H1 (cell line): Measurements from ENCODE around the gene NLRP7. TPM values are rescaled to one million over a fixed set of nuclear protein-coding genes. Genes with fewer than 3 reads are reported as not detected.

Experiments used
- CTCF ChIA-PET: fragments of 300-600 bp; sonication (Branson Sonifier 250); formaldehyde crosslinking; loops from one replicate; lab custom pipeline; 2021; ENCODE audit not compliant: partially characterized antibody; lab: Charles Lee
- POLR2A ChIA-PET: fragments of 300-600 bp; sonication (Branson Sonifier 250); formaldehyde crosslinking; loops from one replicate; lab custom pipeline; 2021; ENCODE audit warnings: inconsistent platforms; ENCODE audit not compliant: partially characterized antibody; lab: Charles Lee
- DNase-seq, 2 experiments: peaks; one replicate each; pipeline versions ENCODE4 v3.0.0 to v3.0.0-alpha.2; 2010 to 2022; ENCODE audit warnings: low spot score in 2 of 2, low read depth in 1 of 2, mixed read lengths in 1 of 2
- FAIRE-seq: peaks from 2 replicates; lab custom pipeline; 2011; peaks lifted over from hg19 to GRCh38; lab: Jason Lieb, UNC
- H2AFZ ChIP-seq: 2 replicates; pipeline ENCODE4 v1.8.1; 2012; ENCODE audit warnings: low read length, inconsistent platforms
- H2AK5ac ChIP-seq: 2 replicates; pipeline ENCODE4 v1.6.1; 2013; ENCODE audit warnings: low read depth, low read length
- H2BK120ac ChIP-seq: replicated peaks from 2 replicates; pipeline ENCODE3; 2013; ENCODE audit warnings: low read depth, low read length, inconsistent platforms
- H2BK12ac ChIP-seq: 2 replicates; pipeline ENCODE4 v1.6.1; 2013; ENCODE audit warnings: low read depth, low read length
- H2BK15ac ChIP-seq: 2 replicates; pipeline ENCODE4 v1.6.1; 2013; ENCODE audit warnings: low read length
- H2BK20ac ChIP-seq: 2 replicates; pipeline ENCODE4 v1.6.1; 2013; ENCODE audit warnings: low read length
- H2BK5ac ChIP-seq: 2 replicates; pipeline ENCODE4 v1.6.1; 2013; ENCODE audit warnings: low read depth, low read length
- H3K14ac ChIP-seq: 2 replicates; pipeline ENCODE4 v1.6.1; 2013; ENCODE audit warnings: inconsistent platforms; ENCODE audit not compliant: insufficient read length
- H3K18ac ChIP-seq: 2 replicates; pipeline ENCODE4 v1.6.1; 2013; ENCODE audit warnings: low read length; ENCODE audit errors: extremely low read depth
- H3K23ac ChIP-seq: 2 replicates; pipeline ENCODE4 v1.6.1; 2013; ENCODE audit warnings: inconsistent platforms; ENCODE audit not compliant: insufficient read length
- H3K23me2 ChIP-seq: 2 replicates; pipeline ENCODE4 v1.6.1; 2013; ENCODE audit warnings: low read depth, low read length
- H3K27ac ChIP-seq: 2 replicates; pipeline ENCODE4 v1.6.1; 2011; ENCODE audit warnings: low read depth, low read length, inconsistent platforms
- H3K27me3 ChIP-seq, 4 experiments: replicated peaks in 1 of 4; 1 replicate in 1 of 4; 2 replicates in 3 of 4; pipeline versions ENCODE4 v1.6.1 to v1.8.1; 2011 to 2013; ENCODE audit warnings: low read length in 3 of 4, mild to moderate bottlenecking in 3 of 4, inconsistent platforms in 2 of 4, mixed read lengths in 2 of 4, moderate library complexity in 1 of 4; ENCODE audit not compliant: control insufficient read depth in 3 of 4, insufficient read depth in 3 of 4; ENCODE audit errors: extremely low read depth in 1 of 4
- H3K36me3 ChIP-seq, 4 experiments: 2 replicates each; pipeline versions ENCODE4 v1.6.1 to v1.8.1; 2011 to 2013; ENCODE audit warnings: mild to moderate bottlenecking in 4 of 4, low read length in 3 of 4, moderate library complexity in 2 of 4, control low read depth in 1 of 4, inconsistent platforms in 1 of 4; ENCODE audit not compliant: insufficient read depth in 4 of 4, control insufficient read depth in 2 of 4
- H3K4ac ChIP-seq: replicated peaks from 2 replicates; pipeline ENCODE3; 2013; ENCODE audit warnings: low read length, low read depth, mixed read lengths, inconsistent platforms; ENCODE audit not compliant: insufficient read length
- H3K4me1 ChIP-seq, 4 experiments: replicated peaks in 1 of 4; 1 replicate in 1 of 4; 2 replicates in 3 of 4; pipeline versions ENCODE4 v1.6.1 to v1.8.1; 2011 to 2013; ENCODE audit warnings: low read length in 3 of 4, inconsistent platforms in 2 of 4, mixed read lengths in 1 of 4; ENCODE audit not compliant: insufficient read depth in 4 of 4, control insufficient read depth in 3 of 4
- H3K4me2 ChIP-seq, 2 experiments: 2 replicates each; pipeline versions ENCODE4 v1.6.1 to v1.8.1; 2011 to 2013; ENCODE audit warnings: low read depth in 2 of 2, low read length in 2 of 2, control low read depth in 1 of 2, inconsistent platforms in 1 of 2, mild to moderate bottlenecking in 1 of 2; ENCODE audit not compliant: insufficient read depth in 1 of 2
- H3K4me3 ChIP-seq, 4 experiments: fragments of 200-600, 300-600 bp in 1 of 4; sonication (generic), shearing (Covaris generic), sonication (Bioruptor Twin) in 1 of 4; 2 replicates each; pipeline versions ENCODE4 v1.5.1 to v1.8.1; 2011 to 2016; ENCODE audit warnings: low read length in 4 of 4, low read depth in 3 of 4, control low read depth in 2 of 4, inconsistent platforms in 2 of 4, mild to moderate bottlenecking in 2 of 4, mixed read lengths in 1 of 4, moderate library complexity in 1 of 4; ENCODE audit not compliant: insufficient read depth in 2 of 4; ENCODE audit errors: extremely low read depth in 1 of 4
- H3K56ac ChIP-seq: replicated peaks from 2 replicates; pipeline ENCODE3; 2013; ENCODE audit warnings: low read depth, mild to moderate bottlenecking, mixed read lengths, low read length, inconsistent platforms; ENCODE audit not compliant: insufficient read length
- H3K79me1 ChIP-seq: 2 replicates; pipeline ENCODE4 v1.6.1; 2013; ENCODE audit warnings: low read depth, low read length, control low read depth
- H3K79me2 ChIP-seq, 2 experiments: 2 replicates each; pipeline versions ENCODE4 v1.6.1 to v1.8.1; 2012 to 2013; ENCODE audit warnings: low read length in 2 of 2, mild to moderate bottlenecking in 2 of 2, inconsistent platforms in 1 of 2; ENCODE audit not compliant: insufficient read depth in 2 of 2, control insufficient read depth in 1 of 2
- H3K9ac ChIP-seq, 4 experiments: replicated peaks in 1 of 4; 1 replicate in 1 of 4; 2 replicates in 3 of 4; pipeline versions ENCODE4 v1.6.1 to v1.8.1; 2011 to 2013; ENCODE audit warnings: low read depth in 3 of 4, low read length in 3 of 4, control low read depth in 2 of 4, mild to moderate bottlenecking in 2 of 4, moderate library complexity in 2 of 4, inconsistent platforms in 1 of 4; ENCODE audit errors: extremely low read depth in 1 of 4
- H3K9me3 ChIP-seq, 2 experiments: 2 replicates each; pipeline versions ENCODE4 v1.6.1 to v1.8.1; 2012 to 2013; ENCODE audit warnings: mild to moderate bottlenecking in 2 of 2, moderate library complexity in 2 of 2, control low read depth in 1 of 2, inconsistent platforms in 1 of 2, low read depth in 1 of 2, low read length in 1 of 2, mixed read lengths in 1 of 2; ENCODE audit not compliant: insufficient read depth in 2 of 2
- H4K20me1 ChIP-seq, 2 experiments: replicated peaks in 1 of 2; 2 replicates each; pipeline versions ENCODE3 to v1.8.1; 2011 to 2013; ENCODE audit warnings: inconsistent platforms in 2 of 2, low read length in 2 of 2, mild to moderate bottlenecking in 1 of 2; ENCODE audit not compliant: insufficient read depth in 2 of 2, control insufficient read depth in 1 of 2
- H4K5ac ChIP-seq: 2 replicates; pipeline ENCODE4 v1.6.1; 2013; ENCODE audit warnings: low read length, low read depth, mixed read lengths, inconsistent platforms; ENCODE audit not compliant: insufficient read length
- H4K8ac ChIP-seq: 2 replicates; pipeline ENCODE4 v1.8.0; 2013; ENCODE audit warnings: mild to moderate bottlenecking, moderate library complexity, low read length, inconsistent platforms; ENCODE audit not compliant: insufficient read depth; ENCODE audit errors: extremely low read depth
- H4K91ac ChIP-seq: replicated peaks from 2 replicates; pipeline ENCODE3; 2013; ENCODE audit warnings: low read length, mixed read lengths, inconsistent platforms; ENCODE audit not compliant: insufficient read length
- ASH2L ChIP-seq: fragments of 200-600, 300-600 bp; sonication (generic); IDR thresholded peaks from one replicate; pipeline ENCODE4 v1.7.1; 2017; ENCODE audit warnings: low read length
- BACH1 ChIP-seq: IDR thresholded peaks from 2 replicates; pipeline ENCODE4 v1.6.1; 2012; ENCODE audit warnings: low read length, improper control_type of control experiment
- EGR1 ChIP-seq: IDR thresholded peaks from 2 replicates; pipeline ENCODE4 v1.6.1; 2011; ENCODE audit warnings: low read depth, low read length, borderline replicate concordance
- EZH2 ChIP-seq: fragments of 200-600 bp; sonication (generic); IDR thresholded peaks from 2 replicates; pipeline ENCODE4 v1.7.1; 2012; ENCODE audit warnings: low read depth, mild to moderate bottlenecking, moderate library complexity, low read length, inconsistent platforms; ENCODE audit not compliant: severe bottlenecking
- HDAC6 ChIP-seq: IDR thresholded peaks from one replicate; pipeline ENCODE4 v1.7.1; 2012; ENCODE audit warnings: low read depth, mild to moderate bottlenecking, inconsistent platforms, low read length, moderate library complexity
- JUN ChIP-seq: IDR thresholded peaks from 2 replicates; pipeline ENCODE4 v1.6.1; 2011; ENCODE audit warnings: low read depth, mild to moderate bottlenecking, improper control_type of control experiment, low read length
- KDM4A ChIP-seq: IDR thresholded peaks from one replicate; pipeline ENCODE4 v1.7.1; 2012; ENCODE audit warnings: low read depth, mild to moderate bottlenecking, moderate library complexity, low read length, inconsistent platforms; ENCODE audit not compliant: severe bottlenecking
- MAX ChIP-seq: IDR thresholded peaks from 2 replicates; pipeline ENCODE4 v1.6.1; 2012; ENCODE audit warnings: inconsistent platforms
- RFX5 ChIP-seq: IDR thresholded peaks from 2 replicates; pipeline ENCODE4 v1.6.1; 2011; ENCODE audit warnings: low read depth, low read length, improper control_type of control experiment, borderline replicate concordance
- SAP30 ChIP-seq: fragments of 300-600 bp; sonication (generic); IDR thresholded peaks from 2 replicates; pipeline ENCODE4 v1.7.1; 2012; ENCODE audit warnings: low read length, moderate library complexity, mild to moderate bottlenecking, inconsistent platforms; ENCODE audit not compliant: insufficient read depth, insufficient replicate concordance
- SP2 ChIP-seq: IDR thresholded peaks from 2 replicates; pipeline ENCODE4 v1.6.1; 2012; ENCODE audit warnings: mild to moderate bottlenecking, low read length, inconsistent platforms
- WGBS, 2 experiments: shearing (Covaris generic) in 1 of 2; methylation state at CpG; one replicate each; pipeline versions ENCODE4 v1.1.6 to v1.1.7; 2013 to 2015; ENCODE audit warnings: low lambda C conversion rate in 2 of 2, mixed read lengths in 2 of 2, inconsistent platforms in 1 of 2, low coverage in 1 of 2, missing lambda C conversion rate in 1 of 2; ENCODE audit not compliant: insufficient replicate concordance in 2 of 2, insufficient coverage in 1 of 2, insufficient read length in 1 of 2; ENCODE audit errors: extremely low coverage in 1 of 2, missing lambda C conversion rate in 1 of 2; 5-methylcytosine and 5-hydroxymethylcytosine counted together
- polyA plus RNA-seq, 7 experiments: library from polyadenylated mRNA; depleted of rRNA in 3 of 7; stranded (reverse) in 5 of 7; unstranded in 2 of 7; fragments of >200 nt in 5 of 7; fragments of 200-250 nt in 2 of 7; gene quantifications; 1 replicate in 5 of 7; 2 replicates in 1 of 7; 4 replicates in 1 of 7; pipeline versions ENCODE4 v1.2.1 to v1.2.3, GENCODE V29; 2011 to 2013; ENCODE audit warnings: missing spikeins in 2 of 7, mixed read lengths in 2 of 7
- total RNA-seq: library from RNA; stranded (reverse); fragmentation: NEBNext Ultra II Directional; extraction: Animal tissue kit (Norgen Biotek cat#: 25700); gene quantifications from 2 replicates; pipeline ENCODE4 v1.2.1, GENCODE V29; 2021

Gene NLRP7
- total and polyA plus RNA-seq, 2 of the 8 experiments (the other 6 are each of a cell fraction or from before 2014, with no cell fraction given) = 0.91 to 1.2 TPM

DNA sequence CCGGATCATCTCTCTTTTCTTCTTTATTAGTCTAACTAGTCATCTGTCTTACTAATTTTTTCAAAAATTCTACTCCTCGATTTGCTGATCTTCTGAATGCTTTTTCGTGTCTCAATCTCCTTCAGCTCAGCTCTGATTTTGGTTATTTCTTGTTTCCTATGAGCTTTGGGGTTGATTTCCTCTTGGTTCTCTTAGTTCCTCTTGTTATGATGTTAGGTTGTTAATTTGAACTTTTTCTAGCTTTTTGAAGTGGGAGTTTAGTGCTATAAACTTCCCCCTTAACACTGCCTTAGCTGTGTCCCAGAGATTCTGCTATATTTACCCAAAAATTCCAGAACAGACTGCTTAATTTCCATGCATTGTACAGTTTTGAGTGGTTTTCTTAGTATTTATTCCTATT lies 69.9 kb downstream of the NLRP7 start:
- DNase-seq (no peak), FAIRE-seq (no peak)
- Histone ChIP-seq H3K4ac (no peak overlapping the region), H3K27me3 (no peaks in the 10 kb centered on the region; a peak in 1 of 7 replicates), H3K27ac (no peak overlapping the region), H3K4me1 (no peaks in the 10 kb centered on the region), H3K23ac (no peak overlapping the region), H3K18ac (no peak overlapping the region), H4K20me1 (no peaks in the 10 kb centered on the region), H2AFZ (no peak overlapping the region), H3K23me2 (no peaks in the 10 kb centered on the region), H3K4me3 (no peak overlapping the region), H3K79me1 (no peaks in the 10 kb centered on the region), H2BK20ac (no peak overlapping the region), H3K36me3 (no peaks in the 10 kb centered on the region), H2BK5ac (no peak overlapping the region), H3K79me2 (no peaks in the 10 kb centered on the region), H3K56ac (no peak overlapping the region), H3K9ac (no peak overlapping the region), H3K9me3 (no peaks in the 10 kb centered on the region; a peak in 1 of 4 replicates), H2BK12ac (no peak overlapping the region), H2BK15ac (no peak overlapping the region), H2BK120ac (no peak overlapping the region), H3K4me2 (no peak overlapping the region), H2AK5ac (no peak overlapping the region), H4K8ac (no peak overlapping the region), H4K5ac (no peak overlapping the region), H4K91ac (no peak overlapping the region), H3K14ac (no peak overlapping the region)
- ChIA-PET POLR2A (interaction anchor here (0.6 kb wide), 1 partner anchor 25 kb away, joined by 3 read pairs; no protein-coding TSS in a partner anchor), CTCF (interaction anchor here (0.5 to 1.0 kb wide), 3 partner anchors 44 to 223 kb away, joined by 3 read pairs; no protein-coding TSS in a partner anchor)
- WGBS, 2 experiments = 89% methylated on average over 3 of the region's 3 CpGs; no CpG with 5 or more reads in 1 of the 2 experiments
- TF ChIP-seq JUN (no peak), SP2 (no peak), EGR1 (no peak), EZH2 (no peak), BACH1 (no peak), HDAC6 (no peak), KDM4A (no peak), ASH2L (no peak), RFX5 (no peak), MAX (no peak), SAP30 (no peak)
